Colonic mucosa (tissue), 4 donors: Measurements from ENCODE around the gene PEPD. TPM values are rescaled to one million over a fixed set of nuclear protein-coding genes. Genes with fewer than 3 reads are reported as not detected.
"Not testable (repeated sequence)": the region's sequence is repeated elsewhere in the genome, so short reads cannot be mapped to it uniquely, and the experiment has no call there.

Experiments used
- DNase-seq: peaks from one replicate; pipeline ENCODE4 v3.0.0-alpha.2; 2020
- H3K27ac ChIP-seq: fragments of 200-600 bp; one replicate; pipeline ENCODE4 v1.8.0; 2021
- H3K27me3 ChIP-seq: fragments of 200-600 bp; one replicate; pipeline ENCODE4 v1.8.0; 2021
- H3K36me3 ChIP-seq: fragments of 200-600 bp; one replicate; pipeline ENCODE4 v1.8.0; 2021
- H3K4me1 ChIP-seq: fragments of 200-600 bp; one replicate; pipeline ENCODE4 v1.8.0; 2021; ENCODE audit warnings: mild to moderate bottlenecking
- H3K4me3 ChIP-seq: fragments of 200-600 bp; one replicate; pipeline ENCODE4 v1.8.0; 2021
- H3K9ac ChIP-seq, 2 donors: one replicate each; pipeline ENCODE4 v1.7.0; 2013; ENCODE audit warnings: control low read depth in 2 of 2, low read depth in 2 of 2, low read length in 2 of 2
- H3K9me3 ChIP-seq: fragments of 200-600 bp; one replicate; pipeline ENCODE4 v1.8.0; 2021
- intact Hi-C: fragments of 100-400 bp; cut with DNase I; formaldehyde crosslinking; loops from one replicate; pipeline ENCODE4 v1.14.1; 2022
- total RNA-seq, 2 donors: library from RNA; stranded (reverse); fragmentation: NEBNext Ultra II Directional in 1 of 2; extraction: Animal tissue kit (Norgen Biotek cat#: 25700) in 1 of 2; gene quantifications; one replicate each; pipeline ENCODE4 v1.2.1, GENCODE V29; 2021
- TF ChIP-seq, protein P1 (sequence below): fragments of 200-600 bp; IDR thresholded peaks from one replicate; pipeline ENCODE4 v1.8.0; 2022; ENCODE audit warnings: antibody characterized with exemption, mild to moderate bottlenecking
- donor health status: healthy.
- donor health status: DM: no; HTN: no; CAD: no.
- donor health status: DM: no; HTN: no; CAD: no.

The PEPD gene
- total RNA-seq, result 10 to 100 TPM; 47.9 to 71.4 TPM

- peak; percentile 92 for DNase-seq
- H3K9ac ChIP-seq, result peak within 1 kb of the TSS; percentile 67 to 93
- intact Hi-C loops, result no loop called here
- peaks cover 5% of the 10 kb centered on the region for H3K4me1 ChIP-seq
- H3K27ac ChIP-seq, result no peak within 1 kb of the TSS
- no peaks in the 10 kb centered on the region for H3K36me3 ChIP-seq
- H3K27me3 ChIP-seq, result no peaks in the 10 kb centered on the region
- no peaks in the 10 kb centered on the region for H3K9me3 ChIP-seq
- peak within 1 kb of the TSS; percentile 97 for H3K4me3 ChIP-seq
- TF ChIP-seq, protein P1, sequence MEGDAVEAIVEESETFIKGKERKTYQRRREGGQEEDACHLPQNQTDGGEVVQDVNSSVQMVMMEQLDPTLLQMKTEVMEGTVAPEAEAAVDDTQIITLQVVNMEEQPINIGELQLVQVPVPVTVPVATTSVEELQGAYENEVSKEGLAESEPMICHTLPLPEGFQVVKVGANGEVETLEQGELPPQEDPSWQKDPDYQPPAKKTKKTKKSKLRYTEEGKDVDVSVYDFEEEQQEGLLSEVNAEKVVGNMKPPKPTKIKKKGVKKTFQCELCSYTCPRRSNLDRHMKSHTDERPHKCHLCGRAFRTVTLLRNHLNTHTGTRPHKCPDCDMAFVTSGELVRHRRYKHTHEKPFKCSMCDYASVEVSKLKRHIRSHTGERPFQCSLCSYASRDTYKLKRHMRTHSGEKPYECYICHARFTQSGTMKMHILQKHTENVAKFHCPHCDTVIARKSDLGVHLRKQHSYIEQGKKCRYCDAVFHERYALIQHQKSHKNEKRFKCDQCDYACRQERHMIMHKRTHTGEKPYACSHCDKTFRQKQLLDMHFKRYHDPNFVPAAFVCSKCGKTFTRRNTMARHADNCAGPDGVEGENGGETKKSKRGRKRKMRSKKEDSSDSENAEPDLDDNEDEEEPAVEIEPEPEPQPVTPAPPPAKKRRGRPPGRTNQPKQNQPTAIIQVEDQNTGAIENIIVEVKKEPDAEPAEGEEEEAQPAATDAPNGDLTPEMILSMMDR, result no peak
These were observed at the start of gene PEPD for GRCh38 chr19:33521480-33522370. Gene PEPD (minus strand): TSS chr19:33521791. CDS start chr19:33521760, 31 bp downstream.

- Histone ChIP-seq H3K4me3 (no peak overlapping the region), H3K9me3 (no peaks in the 10 kb centered on the region), H3K27me3 (no peaks in the 10 kb centered on the region), H3K4me1 (no peaks in the 10 kb centered on the region), H3K27ac (no peak overlapping the region), H3K36me3 (no peaks in the 10 kb centered on the region), H3K9ac (no peak overlapping the region)
- TF ChIP-seq, protein P1, result no peak
- no peak for DNase-seq
- intact Hi-C loops, result no loop called here
These were observed 48.2 kb upstream of the PEPD start for GRCh38 chr19:33569821-33570220.

DNA sequence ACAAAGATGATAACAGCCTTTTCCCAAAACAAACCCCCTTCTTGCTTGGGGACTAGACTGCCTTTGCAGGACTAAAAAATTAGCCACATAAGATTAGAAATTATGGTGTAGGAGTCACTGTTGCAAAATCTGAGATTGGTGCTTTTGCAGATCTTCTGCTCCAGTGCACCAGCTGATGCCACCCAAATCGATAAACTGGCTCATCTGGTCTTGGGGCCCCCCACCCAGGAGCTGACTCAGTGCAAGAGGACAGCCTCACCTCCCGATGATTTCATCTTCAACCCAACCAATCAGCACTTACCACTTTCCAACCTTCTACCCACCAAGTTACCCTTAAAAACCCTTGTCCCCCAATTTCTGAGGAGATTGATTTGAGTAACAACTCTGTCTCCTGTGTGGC is 47.1 kb upstream of the PEPD start:
- DNase-seq, result no peak
- Histone ChIP-seq H3K9me3 (no peaks in the 10 kb centered on the region), H3K4me3 (no peak overlapping the region), H3K9ac (no peak overlapping the region), H3K4me1 (no peaks in the 10 kb centered on the region), H3K36me3 (no peaks in the 10 kb centered on the region), H3K27me3 (no peaks in the 10 kb centered on the region), H3K27ac (no peak overlapping the region)
- intact Hi-C loops, result no loop called here
- TF ChIP-seq, protein P1, result no peak

DNA sequence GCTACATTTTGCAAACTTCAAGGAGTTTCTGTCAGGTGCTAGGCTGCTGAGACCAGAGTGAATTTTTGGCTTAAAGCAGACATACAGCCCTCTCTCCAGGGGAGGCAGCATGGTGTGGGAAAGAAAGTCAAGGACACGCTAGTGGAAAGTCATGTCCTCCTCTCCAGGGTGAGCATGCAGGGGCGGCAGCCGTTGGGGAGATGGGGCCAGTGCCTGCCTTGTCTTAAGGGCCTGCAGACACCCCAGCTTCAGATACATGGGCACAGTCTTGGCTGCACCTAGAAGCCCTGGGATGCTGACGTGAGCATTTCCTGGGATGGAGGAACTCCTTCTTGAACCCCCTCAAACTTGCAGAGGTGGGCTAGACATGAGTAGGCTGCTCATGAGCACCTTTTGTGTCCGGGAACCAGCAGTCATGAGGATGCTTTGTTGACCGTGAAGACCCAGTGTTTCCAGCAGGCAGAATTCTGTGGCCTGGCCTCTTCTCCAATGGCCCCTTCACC is 43.3 kb upstream of the PEPD start:
- H3K36me3 ChIP-seq, result no peaks in the 10 kb centered on the region
- TF ChIP-seq, protein P1, result no peak
- H3K27me3 ChIP-seq, result no peaks in the 10 kb centered on the region
- H3K9ac ChIP-seq, result no peak overlapping the region
- no peak overlapping the region for H3K4me3 ChIP-seq
- no peaks in the 10 kb centered on the region for H3K9me3 ChIP-seq
- intact Hi-C loops, result no loop called here
- no peaks in the 10 kb centered on the region for H3K4me1 ChIP-seq
- no peak for DNase-seq
- no peak overlapping the region for H3K27ac ChIP-seq

DNA sequence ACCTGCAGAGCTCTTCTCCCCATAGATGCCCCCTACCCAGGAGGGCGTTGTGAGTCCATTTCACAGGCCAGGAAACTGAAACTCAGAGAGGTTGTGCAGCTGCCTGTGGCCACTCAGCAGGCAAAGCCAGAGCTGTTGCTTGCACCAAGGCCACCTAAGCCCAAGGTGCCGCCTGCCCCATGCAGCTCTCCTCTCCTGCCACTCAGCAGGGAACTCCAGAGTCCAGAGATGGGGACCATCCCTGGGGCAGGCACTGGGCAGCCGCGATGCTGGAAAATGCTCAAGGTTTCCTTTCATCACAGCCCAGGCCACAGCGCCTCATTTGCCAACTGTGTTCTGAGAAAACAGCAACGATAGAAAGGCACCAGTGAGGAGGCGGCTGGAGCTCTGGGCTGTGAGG is 41.0 kb upstream of the PEPD start:
- H3K36me3 ChIP-seq, result no peaks in the 10 kb centered on the region
- DNase-seq, result no peak
- no peak overlapping the region for H3K9ac ChIP-seq
- H3K9me3 ChIP-seq, result no peaks in the 10 kb centered on the region
- intact Hi-C loops, result no loop called here
- H3K4me3 ChIP-seq, result no peak overlapping the region
- no peak overlapping the region for H3K27ac ChIP-seq
- TF ChIP-seq, protein P1, result no peak
- no peaks in the 10 kb centered on the region for H3K4me1 ChIP-seq
- no peaks in the 10 kb centered on the region for H3K27me3 ChIP-seq

DNA sequence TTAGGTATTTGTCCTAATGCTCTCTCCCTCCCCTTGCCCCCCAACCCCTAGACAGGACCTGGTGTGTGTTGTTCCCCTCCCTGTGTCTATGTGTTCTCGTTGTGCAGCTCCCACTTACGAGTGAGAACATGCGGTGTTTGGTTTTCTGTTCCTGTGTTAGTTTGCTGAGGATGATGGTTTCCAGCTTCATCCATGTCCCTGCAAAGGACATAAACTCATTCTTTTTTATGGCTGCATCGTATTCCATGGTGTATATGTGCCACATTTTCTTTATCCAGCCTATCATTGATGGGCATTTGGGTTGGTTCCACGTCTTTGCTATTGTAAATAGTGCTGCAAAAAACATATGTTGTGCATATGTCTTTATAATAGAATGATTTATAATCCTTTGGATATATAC is 40.1 kb upstream of the PEPD start:
- H3K4me1 ChIP-seq, H3K27me3 ChIP-seq, H3K9ac ChIP-seq, intact Hi-C loops, H3K9me3 ChIP-seq, H3K4me3 ChIP-seq, H3K27ac ChIP-seq, H3K36me3 ChIP-seq, DNase-seq: not testable (repeated sequence)
